Endothelial cell of umbilical vein (primary cell): ENCODE data around the gene ZBTB25. TPM values are rescaled to one million over a fixed set of nuclear protein-coding genes. Genes with fewer than 3 reads are reported as not detected.

Source experiments
- BruUV-seq: library from RNA; stranded (reverse); fragments of 400-500 nt; replicated peaks from 2 replicates; lab custom pipeline; 2021; lab: Mats Ljungman, UMichigan
- CTCF ChIA-PET: fragments of 300-600, 350-600 bp; sonication (Branson Sonifier 250); formaldehyde crosslinking; loops from one replicate; lab custom pipeline; 2021; ENCODE audit warnings: antibody characterized with exemption, inconsistent platforms; lab: Charles Lee
- POLR2A ChIA-PET: fragments of 300-600, 350-600 bp; sonication (Branson Sonifier 250); formaldehyde crosslinking; loops from one replicate; lab custom pipeline; 2021; ENCODE audit warnings: antibody characterized with exemption, inconsistent platforms; lab: Charles Lee
- DNase-seq: peaks from one replicate; pipeline ENCODE4 v3.0.0-alpha.2; 2011; ENCODE audit warnings: low read depth, low spot score
- FAIRE-seq: peaks from 2 replicates; lab custom pipeline; 2011; peaks lifted over from hg19 to GRCh38; lab: Jason Lieb, UNC
- H2AFZ ChIP-seq: 2 replicates; pipeline ENCODE4 v1.6.0; 2012; ENCODE audit warnings: low read depth, low read length, control low read depth, inconsistent platforms
- H3K27ac ChIP-seq: 2 replicates; pipeline ENCODE4 v1.5.1; 2011; ENCODE audit warnings: low read depth, mild to moderate bottlenecking, control low read depth, low read length, moderate library complexity; ENCODE audit not compliant: insufficient read depth
- H3K27me3 ChIP-seq, 2 experiments: 2 replicates each; pipeline versions ENCODE4 v1.6.0 to v1.6.1; 2011; ENCODE audit warnings: low read length in 2 of 2, mixed read lengths in 1 of 2; ENCODE audit not compliant: control insufficient read depth in 2 of 2, insufficient read depth in 2 of 2
- H3K36me3 ChIP-seq, 2 experiments: 2 replicates in 1 of 2; 3 replicates in 1 of 2; pipeline ENCODE4 v1.5.1; 2011; ENCODE audit warnings: low read length in 2 of 2, mild to moderate bottlenecking in 1 of 2, moderate library complexity in 1 of 2; ENCODE audit not compliant: control insufficient read depth in 2 of 2, insufficient read depth in 2 of 2; ENCODE audit errors: extremely low read depth in 1 of 2
- H3K4me1 ChIP-seq: 3 replicates; pipeline ENCODE4 v1.5.1; 2011; ENCODE audit warnings: mild to moderate bottlenecking, low read length; ENCODE audit not compliant: control insufficient read depth, insufficient read depth; ENCODE audit errors: extremely low read depth
- H3K4me2 ChIP-seq: 2 replicates; pipeline ENCODE4 v1.6.1; 2011; ENCODE audit warnings: low read length, control low read depth, mixed read lengths; ENCODE audit not compliant: insufficient read depth
- H3K4me3 ChIP-seq, 3 experiments: fragments of 200-600 bp in 1 of 3; sonication (generic), shearing (Covaris generic) in 1 of 3; replicated peaks in 1 of 3; 2 replicates each; pipeline ENCODE4 v1.5.1; 2011 to 2016; ENCODE audit warnings: control low read depth in 3 of 3, low read length in 3 of 3, mild to moderate bottlenecking in 2 of 3, inconsistent platforms in 1 of 3, low read depth in 1 of 3, moderate library complexity in 1 of 3; ENCODE audit not compliant: insufficient read depth in 1 of 3
- H3K79me2 ChIP-seq: 2 replicates; pipeline ENCODE4 v1.6.0; 2012; ENCODE audit warnings: low read length, inconsistent platforms; ENCODE audit not compliant: control insufficient read depth, insufficient read depth
- H3K9ac ChIP-seq: replicated peaks from 2 replicates; pipeline ENCODE3; 2011; ENCODE audit warnings: low read length, control low read depth; ENCODE audit not compliant: insufficient read depth; ENCODE audit errors: extremely low read depth
- H3K9me1 ChIP-seq: replicated peaks from 3 replicates; pipeline ENCODE4 v1.6.0; 2011; ENCODE audit warnings: mild to moderate bottlenecking, low read length; ENCODE audit not compliant: control insufficient read depth, insufficient read depth; ENCODE audit errors: extremely low read depth
- H3K9me3 ChIP-seq: replicated peaks from 2 replicates; pipeline ENCODE4 v1.5.1; 2012; ENCODE audit warnings: low read length, inconsistent platforms; ENCODE audit not compliant: control insufficient read depth, insufficient read depth
- H4K20me1 ChIP-seq: replicated peaks from 2 replicates; pipeline ENCODE3; 2011; ENCODE audit warnings: mild to moderate bottlenecking, low read length; ENCODE audit not compliant: control insufficient read depth, insufficient read depth; ENCODE audit errors: extremely low read depth
- EZH2 ChIP-seq: IDR thresholded peaks from 2 replicates; pipeline ENCODE4 v1.6.1; 2012; ENCODE audit warnings: borderline replicate concordance, low read depth, mild to moderate bottlenecking, moderate library complexity, low read length, inconsistent platforms; ENCODE audit not compliant: severe bottlenecking
- JUN ChIP-seq: IDR thresholded peaks from 2 replicates; pipeline ENCODE4 v1.6.1; 2011; ENCODE audit warnings: borderline replicate concordance, low read depth; ENCODE audit not compliant: insufficient read length, insufficient read depth
- MYC ChIP-seq: IDR thresholded peaks from one replicate; pipeline ENCODE4 v1.6.1; 2011; ENCODE audit warnings: mild to moderate bottlenecking, low read depth, low read length
- POLR2AphosphoS5 ChIP-seq: IDR thresholded peaks from 2 replicates; pipeline ENCODE4 v1.6.1; 2012; ENCODE audit warnings: low read depth, mild to moderate bottlenecking, control low read depth, low read length, moderate library complexity; ENCODE audit not compliant: insufficient read depth
- dilution Hi-C: fragments of 300-500 bp; cut with MboI; formaldehyde crosslinking; loops from one replicate; pipeline ENCODE4 v1.15.0; 2019; ENCODE audit warnings: low sequenced_read_pairs; ENCODE audit not compliant: extremely low pct_ligation_motif_present
- intact Hi-C: fragments of 100-400 bp; cut with micrococcal nuclease; formaldehyde crosslinking; loops from one replicate; pipeline ENCODE4 v1.10.0; 2022
- polyA plus RNA-seq, 4 experiments: library from polyadenylated mRNA; depleted of rRNA in 3 of 4; stranded (reverse) in 3 of 4; unstranded in 1 of 4; fragments of >200 nt; gene quantifications; 2 replicates each; pipeline versions ENCODE4 v1.2.1 to v1.2.3, GENCODE V29; 2011 to 2012; ENCODE audit warnings: missing spikeins in 1 of 4
- total RNA-seq: library from RNA; stranded (reverse); gene quantifications from 2 replicates; pipeline ENCODE4 v1.2.3, GENCODE V29; 2021
- TF ChIP-seq, protein P1 (sequence below), 2 donors: IDR thresholded peaks; 1 replicate in 1 of 2; 2 replicates in 1 of 2; pipeline ENCODE4 v1.5.1; 2011; ENCODE audit warnings: low read length in 2 of 2, mild to moderate bottlenecking in 2 of 2, moderate library complexity in 2 of 2, control low read depth in 1 of 2, inconsistent platforms in 1 of 2, low read depth in 1 of 2; ENCODE audit not compliant: insufficient read depth in 1 of 2; ENCODE audit errors: extremely low read depth in 1 of 2
- TF ChIP-seq, protein P2 (sequence below): IDR thresholded peaks from 2 replicates; pipeline ENCODE4 v1.6.1; 2011; ENCODE audit not compliant: insufficient read depth, insufficient read length

The ZBTB25 gene
- total and polyA plus RNA-seq, 2 donors (not counting 3 experiments of a cell fraction or from before 2014, with no cell fraction given), result 3.2 to 7.7 TPM

- CTCF ChIA-PET, result interaction anchor here (1.1 to 1.4 kb wide), 2 partner anchors 10 to 11 kb away, joined by 3 to 4 read pairs; no protein-coding TSS in a partner anchor
- peaks cover 4 to 10% of the 10 kb centered on the region in 2 experiments for H3K36me3 ChIP-seq
- dilution Hi-C loops, result no loop called here
Measured at GRCh38 chr14:64454671-64455070, 49.0 kb downstream of the ZBTB25 start.

More at GRCh38 chr14:64454671-64455070, 49.0 kb downstream of the ZBTB25 start:
- Histone ChIP-seq H3K27ac (no peak overlapping the region), H3K27me3 (no peaks in the 10 kb centered on the region), H3K4me1 (no peaks in the 10 kb centered on the region), H3K9me3 (no peaks in the 10 kb centered on the region), H3K9me1 (no peaks in the 10 kb centered on the region), H3K9ac (no peak overlapping the region), H3K4me3 (no peak overlapping the region), H4K20me1 (no peaks in the 10 kb centered on the region), H3K4me2 (no peak overlapping the region), H3K79me2 (no peaks in the 10 kb centered on the region), H2AFZ (no peak overlapping the region)
- POLR2A ChIA-PET, result no interaction called here
- BruUV-seq, result no TSS peak
- no peak for DNase-seq
- no peak for FAIRE-seq
- intact Hi-C loops, result no loop called here
- TF ChIP-seq JUN (no peak), MYC (no peak), POLR2AphosphoS5 (no peak), EZH2 (no peak)
- TF ChIP-seq, protein P1, sequence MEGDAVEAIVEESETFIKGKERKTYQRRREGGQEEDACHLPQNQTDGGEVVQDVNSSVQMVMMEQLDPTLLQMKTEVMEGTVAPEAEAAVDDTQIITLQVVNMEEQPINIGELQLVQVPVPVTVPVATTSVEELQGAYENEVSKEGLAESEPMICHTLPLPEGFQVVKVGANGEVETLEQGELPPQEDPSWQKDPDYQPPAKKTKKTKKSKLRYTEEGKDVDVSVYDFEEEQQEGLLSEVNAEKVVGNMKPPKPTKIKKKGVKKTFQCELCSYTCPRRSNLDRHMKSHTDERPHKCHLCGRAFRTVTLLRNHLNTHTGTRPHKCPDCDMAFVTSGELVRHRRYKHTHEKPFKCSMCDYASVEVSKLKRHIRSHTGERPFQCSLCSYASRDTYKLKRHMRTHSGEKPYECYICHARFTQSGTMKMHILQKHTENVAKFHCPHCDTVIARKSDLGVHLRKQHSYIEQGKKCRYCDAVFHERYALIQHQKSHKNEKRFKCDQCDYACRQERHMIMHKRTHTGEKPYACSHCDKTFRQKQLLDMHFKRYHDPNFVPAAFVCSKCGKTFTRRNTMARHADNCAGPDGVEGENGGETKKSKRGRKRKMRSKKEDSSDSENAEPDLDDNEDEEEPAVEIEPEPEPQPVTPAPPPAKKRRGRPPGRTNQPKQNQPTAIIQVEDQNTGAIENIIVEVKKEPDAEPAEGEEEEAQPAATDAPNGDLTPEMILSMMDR (IDR thresholded peaks at IDR 0.05; ENCODE audit: extremely low read depth in 1 of 2, insufficient read depth in 1 of 2, low read depth in 1 of 2, low read length in 2 of 2), result no peak
- TF ChIP-seq, protein P2, sequence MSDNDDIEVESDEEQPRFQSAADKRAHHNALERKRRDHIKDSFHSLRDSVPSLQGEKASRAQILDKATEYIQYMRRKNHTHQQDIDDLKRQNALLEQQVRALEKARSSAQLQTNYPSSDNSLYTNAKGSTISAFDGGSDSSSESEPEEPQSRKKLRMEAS, result no peak
